OCI-LY3 (cell line): ENCODE data around the gene ZSWIM5.

Experiments used
- CTCF ChIP-seq: fragments of 200-600, 300-600 bp; sonication (generic); IDR thresholded peaks from 2 replicates; pipeline ENCODE4 v1.5.1; 2014; ENCODE audit warnings: antibody characterized with exemption, low read length, low read depth
- EZH2phosphoT487 ChIP-seq: fragments of 200-600 bp; shearing (Covaris generic); IDR thresholded peaks from 2 replicates; pipeline ENCODE4 v1.6.1; 2018; ENCODE audit warnings: antibody characterized with exemption, mixed run types, low read depth

- TF ChIP-seq CTCF (no peak), EZH2phosphoT487 (no peak)
Measured at GRCh38 chr1:45004281-45004920, 202.0 kb downstream of the ZSWIM5 start.
